HG02885 (cell line): ENCODE measurements around the gene GRIA4.
A peak's percentile ranks its signal among the peaks of the same experiment; 100 is the strongest.

Experiments
- ATAC-seq: cut with Tn5 transposase; IDR thresholded peaks from one replicate; pipeline ENCODE4 v1.9.1; 2021; ENCODE audit warnings: mild to moderate bottlenecking; ENCODE audit not compliant: unreplicated experiment, poor library complexity

The GRIA4 gene

GRCh38 chr11:105609832-105610781, at the start of gene GRIA4:
Gene GRIA4 (plus strand): TSS chr11:105610073. CDS start chr11:105610998, 925 bp downstream.
- ATAC-seq = no peak

GRCh38 chr11:105573091-105573490, 36.8 kb upstream of the GRIA4 start:
- no peak for ATAC-seq

GRCh38 chr11:105574974-105575373, 34.9 kb upstream of the GRIA4 start:
- no peak for ATAC-seq

GRCh38 chr11:105577641-105578040, 32.2 kb upstream of the GRIA4 start:
- no peak for ATAC-seq

GRCh38 chr11:105579111-105579510, 30.8 kb upstream of the GRIA4 start:
- ATAC-seq = no peak

GRCh38 chr11:105582497-105582896, 27.4 kb upstream of the GRIA4 start:
- no peak for ATAC-seq

GRCh38 chr11:105588001-105588400, 21.9 kb upstream of the GRIA4 start:
- ATAC-seq = no peak

GRCh38 chr11:105589346-105589745, 20.5 kb upstream of the GRIA4 start:
- ATAC-seq = no peak

- no peak for ATAC-seq
Observed at GRCh38 chr11:105592035-105592434, 17.8 kb upstream of the GRIA4 start.

- no peak for ATAC-seq
Observed at GRCh38 chr11:105598371-105598770, 11.5 kb upstream of the GRIA4 start.

- no peak for ATAC-seq
Observed at GRCh38 chr11:105603156-105603555, 6.7 kb upstream of the GRIA4 start.

- ATAC-seq = peak; percentile 77
Observed at GRCh38 chr11:105609341-105609781, 512 bp upstream of the GRIA4 start.

GRCh38 chr11:105610871-105611571, 1.1 kb downstream of the GRIA4 start:
- ATAC-seq = no peak

GRCh38 chr11:105611572-105612441, 1.9 kb downstream of the GRIA4 start:
- no peak for ATAC-seq

- ATAC-seq = no peak
Observed at GRCh38 chr11:105612771-105613170, 2.9 kb downstream of the GRIA4 start.

- no peak for ATAC-seq
Observed at GRCh38 chr11:105613183-105613582, 3.3 kb downstream of the GRIA4 start.

GRCh38 chr11:105618343-105618955, 8.6 kb downstream of the GRIA4 start:
- no peak for ATAC-seq

- no peak for ATAC-seq
Observed at GRCh38 chr11:105619556-105619955, 9.7 kb downstream of the GRIA4 start.

GRCh38 chr11:105622016-105622415, 12.1 kb downstream of the GRIA4 start:
- ATAC-seq = no peak

GRCh38 chr11:105632316-105632715, 22.4 kb downstream of the GRIA4 start:
- ATAC-seq = no peak
